Measurements from ENCODE around the gene LPAR1. TPM values are rescaled to one million over a fixed set of nuclear protein-coding genes. Genes with fewer than 3 reads are reported as not detected.

The LPAR1 gene
- total and polyA plus RNA-seq, 11 donors: 3.7 to 19.3 (median 6.9) TPM

- Histone ChIP-seq H3K9me3 (peaks cover 0 to 5% (median 0%) of the 10 kb centered on the region in 12 donors), H3K27ac (peak overlapping the region in 3 of 12 donors; percentile 18 to 39 (median 25)), H3K4me1 (peaks cover 0 to 13% (median 0%) of the 10 kb centered on the region in 12 donors), H3K36me3 (no peaks in the 10 kb centered on the region), H3K27me3 (no peaks in the 10 kb centered on the region), H3K4me3 (no peak overlapping the region)
- no peak for TF ChIP-seq POLR2A (IDR thresholded peaks at IDR 0.05)
- TF ChIP-seq, protein P1, sequence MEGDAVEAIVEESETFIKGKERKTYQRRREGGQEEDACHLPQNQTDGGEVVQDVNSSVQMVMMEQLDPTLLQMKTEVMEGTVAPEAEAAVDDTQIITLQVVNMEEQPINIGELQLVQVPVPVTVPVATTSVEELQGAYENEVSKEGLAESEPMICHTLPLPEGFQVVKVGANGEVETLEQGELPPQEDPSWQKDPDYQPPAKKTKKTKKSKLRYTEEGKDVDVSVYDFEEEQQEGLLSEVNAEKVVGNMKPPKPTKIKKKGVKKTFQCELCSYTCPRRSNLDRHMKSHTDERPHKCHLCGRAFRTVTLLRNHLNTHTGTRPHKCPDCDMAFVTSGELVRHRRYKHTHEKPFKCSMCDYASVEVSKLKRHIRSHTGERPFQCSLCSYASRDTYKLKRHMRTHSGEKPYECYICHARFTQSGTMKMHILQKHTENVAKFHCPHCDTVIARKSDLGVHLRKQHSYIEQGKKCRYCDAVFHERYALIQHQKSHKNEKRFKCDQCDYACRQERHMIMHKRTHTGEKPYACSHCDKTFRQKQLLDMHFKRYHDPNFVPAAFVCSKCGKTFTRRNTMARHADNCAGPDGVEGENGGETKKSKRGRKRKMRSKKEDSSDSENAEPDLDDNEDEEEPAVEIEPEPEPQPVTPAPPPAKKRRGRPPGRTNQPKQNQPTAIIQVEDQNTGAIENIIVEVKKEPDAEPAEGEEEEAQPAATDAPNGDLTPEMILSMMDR (IDR thresholded peaks at IDR 0.05): no peak
- WGBS, 4 donors: 72 to 78% (median 75%) methylated on average over 4 of the region's 4 CpGs
- no peak for ATAC-seq
- no peak for DNase-seq
- intact Hi-C loops (cut with DNase I): no loop called here
These were observed 104.8 kb downstream of the LPAR1 start for GRCh38 chr9:110933350-110934001.

GRCh38 chr9:110932863-110933262 lies 105.4 kb downstream of the LPAR1 start:
- Histone ChIP-seq H3K27me3 (no peaks in the 10 kb centered on the region), H3K36me3 (no peaks in the 10 kb centered on the region), H3K27ac (no peak overlapping the region), H3K4me1 (peaks cover 0 to 13% (median 0%) of the 10 kb centered on the region in 12 donors), H3K4me3 (no peak overlapping the region), H3K9me3 (peaks cover 0 to 5% (median 0%) of the 10 kb centered on the region in 12 donors)
- DNase-seq (no peak), ATAC-seq (no peak)
- no peak for TF ChIP-seq POLR2A (IDR thresholded peaks at IDR 0.05)
- TF ChIP-seq, protein P1 (IDR thresholded peaks at IDR 0.05): no peak
- WGBS, 4 donors: 75 to 89% (median 83%) methylated on average over 3 of the region's 3 CpGs
- intact Hi-C loops (cut with DNase I): no loop called here

DNA sequence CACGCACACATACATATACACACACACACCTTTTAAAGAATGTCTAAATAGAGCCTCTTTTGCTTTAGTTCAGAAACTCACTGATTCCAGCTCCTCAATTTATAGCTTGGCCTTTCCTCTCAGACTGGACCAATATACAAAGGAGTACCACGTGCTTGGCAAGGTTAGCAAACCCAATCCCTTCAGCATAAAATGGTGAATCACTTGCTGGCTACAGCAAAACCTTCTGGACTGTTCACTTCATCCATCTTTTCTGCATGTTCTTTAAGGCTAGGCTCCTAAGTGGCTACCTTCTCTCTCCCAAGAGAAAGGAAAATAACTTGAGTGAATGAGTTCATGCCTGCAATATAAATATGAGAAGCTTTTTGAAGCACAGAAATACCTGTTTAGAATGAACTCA lies 109.7 kb downstream of the LPAR1 start:
- DNase-seq (no peak), ATAC-seq (no peak)
- 71 to 82% (median 78%) methylated on average over 2 of the region's 2 CpGs for whole genome bisulfite sequencing, 4 donors

DNA sequence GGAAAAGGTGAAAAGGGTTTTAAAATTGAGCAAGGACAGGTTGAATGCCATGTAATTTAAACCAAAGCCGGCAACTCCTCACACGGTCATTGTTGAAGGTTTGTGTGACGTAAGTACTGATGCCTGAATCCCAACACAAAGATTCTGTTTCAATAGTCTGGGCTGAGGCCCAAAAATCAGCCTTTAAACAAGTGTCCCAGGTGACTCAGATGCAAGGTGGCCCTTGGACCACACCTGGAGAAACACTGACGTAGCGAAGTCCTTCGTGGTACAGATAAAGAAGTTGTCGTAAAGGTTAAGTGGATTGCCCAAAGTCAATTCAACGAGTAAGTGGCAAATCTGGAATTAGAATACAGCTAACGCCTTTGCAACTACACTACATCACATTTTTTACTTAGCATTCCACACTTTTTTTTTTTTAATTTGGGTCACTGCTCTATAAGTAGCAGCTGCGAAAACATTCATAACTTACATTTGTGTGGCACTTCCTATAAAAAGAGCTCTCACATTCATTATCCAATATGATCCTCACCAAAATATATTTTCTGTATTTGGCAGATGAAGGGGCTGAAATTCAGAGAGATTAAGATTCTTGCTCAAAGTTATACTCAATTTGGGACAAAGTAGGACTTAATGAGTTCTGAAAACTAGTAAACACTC lies 111.3 kb downstream of the LPAR1 start:
- WGBS, 4 donors: 78 to 85% (median 82%) methylated on average over 10 of the region's 10 CpGs
- Histone ChIP-seq H3K4me3 (no peak overlapping the region), H3K4me1 (no peaks in the 10 kb centered on the region), H3K36me3 (no peaks in the 10 kb centered on the region), H3K9me3 (peaks cover 0 to 5% (median 0%) of the 10 kb centered on the region in 12 donors), H3K27me3 (no peaks in the 10 kb centered on the region), H3K27ac (no peak overlapping the region)
- no peak for TF ChIP-seq POLR2A (IDR thresholded peaks at IDR 0.05)
- TF ChIP-seq, protein P1 (IDR thresholded peaks at IDR 0.05): no peak
- intact Hi-C loops (cut with DNase I): no loop called here
- ATAC-seq (no peak), DNase-seq (no peak)

More for the DNA sequence above, 109.7 kb downstream of the LPAR1 start:
- Histone ChIP-seq H3K4me3 (no peak overlapping the region), H3K9me3 (peaks cover 0 to 5% (median 0%) of the 10 kb centered on the region in 12 donors), H3K27me3 (no peaks in the 10 kb centered on the region), H3K4me1 (peaks cover 0 to 8% (median 0%) of the 10 kb centered on the region in 12 donors), H3K36me3 (no peaks in the 10 kb centered on the region), H3K27ac (no peak overlapping the region)
- no peak for TF ChIP-seq POLR2A (IDR thresholded peaks at IDR 0.05)
- TF ChIP-seq, protein P1 (IDR thresholded peaks at IDR 0.05): no peak
- intact Hi-C loops (cut with DNase I): no loop called here

Measured in heart left ventricle (tissue), 16 donors.